Measurements from ENCODE around the gene EFHD2.

Gene EFHD2

GRCh38 chr1:15442119-15442518 lies 32.4 kb downstream of the EFHD2 start:
- H3K4me3 ChIP-seq (ENCODE audit: low read depth, low read length) = no peak overlapping the region
- no peak for TF ChIP-seq CTCF (IDR thresholded peaks at IDR 0.05; ENCODE audit: borderline replicate concordance, insufficient read depth, low read depth, low read length)

GRCh38 chr1:15442759-15443158 lies 33.1 kb downstream of the EFHD2 start:
- no peak overlapping the region for H3K4me3 ChIP-seq (ENCODE audit: low read depth, low read length)
- TF ChIP-seq CTCF (IDR thresholded peaks at IDR 0.05; ENCODE audit: borderline replicate concordance, insufficient read depth, low read depth, low read length) = no peak

DNA sequence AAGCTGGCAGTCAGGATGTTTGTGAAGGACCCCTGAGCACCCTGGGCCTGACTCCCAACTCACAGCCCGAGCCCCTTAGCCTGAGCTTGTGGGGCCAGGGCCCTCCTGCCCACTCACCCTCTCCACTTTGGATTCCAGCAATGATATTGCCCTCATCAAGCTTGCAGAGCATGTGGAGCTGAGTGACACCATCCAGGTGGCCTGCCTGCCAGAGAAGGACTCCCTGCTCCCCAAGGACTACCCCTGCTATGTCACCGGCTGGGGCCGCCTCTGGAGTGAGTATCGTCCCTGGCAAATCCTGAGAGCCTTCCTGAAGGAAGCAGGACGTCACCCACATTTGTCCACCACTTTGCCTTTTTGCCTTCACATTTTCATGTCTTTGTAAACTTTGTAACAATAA lies 33.6 kb downstream of the EFHD2 start:
- no peak overlapping the region for H3K4me3 ChIP-seq (ENCODE audit: low read depth, low read length)
- TF ChIP-seq CTCF (IDR thresholded peaks at IDR 0.05; ENCODE audit: borderline replicate concordance, insufficient read depth, low read depth, low read length) = no peak

GRCh38 chr1:15444468-15445389 lies 35.0 kb downstream of the EFHD2 start:
- TF ChIP-seq CTCF (IDR thresholded peaks at IDR 0.05; ENCODE audit: borderline replicate concordance, insufficient read depth, low read depth, low read length) = no peak
- H3K4me3 ChIP-seq (ENCODE audit: low read depth, low read length) = no peak overlapping the region

- H3K4me3 ChIP-seq (ENCODE audit: low read depth, low read length) = no peak overlapping the region
- TF ChIP-seq CTCF (IDR thresholded peaks at IDR 0.05; ENCODE audit: borderline replicate concordance, insufficient read depth, low read depth, low read length) = no peak
Observed at GRCh38 chr1:15445390-15446122, 35.9 kb downstream of the EFHD2 start.

DNA sequence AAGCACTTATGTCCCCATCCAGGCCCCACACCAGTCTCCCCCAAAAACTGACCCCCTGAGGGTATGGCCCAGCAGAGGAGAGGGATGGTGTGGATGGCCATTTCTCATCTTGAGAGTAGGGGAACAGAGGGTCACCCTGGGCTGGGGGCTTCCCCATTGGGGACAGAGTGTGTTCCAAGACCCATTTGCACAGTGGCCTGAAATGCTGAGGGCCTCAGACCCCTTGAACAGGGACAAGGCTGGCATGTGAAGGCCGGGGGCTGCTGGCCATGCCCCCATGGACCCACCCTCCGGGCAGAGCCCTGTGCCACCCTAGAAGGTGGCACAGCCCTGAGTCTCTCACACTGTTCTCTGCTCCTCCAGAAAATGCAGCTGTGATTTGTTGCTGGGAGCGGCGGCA lies 36.5 kb downstream of the EFHD2 start:
- H3K4me3 ChIP-seq (ENCODE audit: low read depth, low read length) = no peak overlapping the region
- TF ChIP-seq CTCF (IDR thresholded peaks at IDR 0.05; ENCODE audit: borderline replicate concordance, insufficient read depth, low read depth, low read length) = no peak
